CD8-positive, alpha-beta memory T cell (primary cell): ENCODE data around the gene MOB3A. TPM values are rescaled to one million over a fixed set of nuclear protein-coding genes. Genes with fewer than 3 reads are reported as not detected.

ENCODE experiments used
- CTCF ChIA-PET: fragments of 350-600 bp; sonication (Branson Sonifier 250); formaldehyde crosslinking; loops from one replicate; lab custom pipeline; 2021; ENCODE audit warnings: antibody characterized with exemption; lab: Charles Lee
- POLR2A ChIA-PET: fragments of 350-600 bp; sonication (Branson Sonifier 250); formaldehyde crosslinking; loops from one replicate; lab custom pipeline; 2021; ENCODE audit warnings: antibody characterized with exemption; lab: Charles Lee
- DNase-seq, 5 donors: peaks; one replicate each; pipeline versions ENCODE4 v3.0.0 to v3.0.0-alpha.2; 2020 to 2022; ENCODE audit warnings: mixed read lengths in 1 of 5
- H3K27ac ChIP-seq: one replicate; pipeline ENCODE4 v1.7.0; 2013; ENCODE audit warnings: low read depth, mild to moderate bottlenecking, low read length, moderate library complexity
- H3K27me3 ChIP-seq: 2 replicates; pipeline ENCODE4 v1.7.0; 2013; ENCODE audit warnings: low read length, mild to moderate bottlenecking; ENCODE audit not compliant: insufficient read depth, poor library complexity, severe bottlenecking
- H3K36me3 ChIP-seq: 2 replicates; pipeline ENCODE4 v1.7.0; 2013; ENCODE audit warnings: mild to moderate bottlenecking, low read length, moderate library complexity; ENCODE audit not compliant: insufficient read depth
- H3K4me1 ChIP-seq: 2 replicates; pipeline ENCODE4 v1.7.0; 2013; ENCODE audit warnings: mild to moderate bottlenecking, low read length, moderate library complexity; ENCODE audit not compliant: insufficient read depth
- H3K4me3 ChIP-seq: 2 replicates; pipeline ENCODE4 v1.7.0; 2013; ENCODE audit warnings: mild to moderate bottlenecking, low read length
- H3K9me3 ChIP-seq: 2 replicates; pipeline ENCODE4 v1.7.0; 2013; ENCODE audit warnings: mild to moderate bottlenecking, low read length
- H3K27ac Mint-ChIP-seq, 8 donors: one replicate each; pipeline ENCODE4 v1.8.0; 2020 to 2021; ENCODE audit warnings: mixed read lengths in 8 of 8, mild to moderate bottlenecking in 6 of 8, inconsistent platforms in 3 of 8, moderate library complexity in 3 of 8
- H3K27me3 Mint-ChIP-seq, 2 donors: one replicate each; pipeline ENCODE4 v1.8.0; 2020 to 2021; ENCODE audit warnings: mixed read lengths in 2 of 2, mild to moderate bottlenecking in 1 of 2, moderate library complexity in 1 of 2
- H3K36me3 Mint-ChIP-seq, 3 donors: one replicate each; pipeline ENCODE4 v1.8.0; 2020 to 2021; ENCODE audit warnings: mixed read lengths in 3 of 3, inconsistent platforms in 1 of 3, mild to moderate bottlenecking in 1 of 3
- H3K4me1 Mint-ChIP-seq, 3 donors: one replicate each; pipeline ENCODE4 v1.8.0; 2020 to 2021; ENCODE audit warnings: mixed read lengths in 3 of 3, inconsistent platforms in 1 of 3, mild to moderate bottlenecking in 1 of 3
- H3K4me3 Mint-ChIP-seq, 7 donors: one replicate each; pipeline ENCODE4 v1.8.0; 2020 to 2021; ENCODE audit warnings: mixed read lengths in 7 of 7, mild to moderate bottlenecking in 6 of 7, moderate library complexity in 4 of 7, inconsistent platforms in 2 of 7
- H3K9me3 Mint-ChIP-seq, 5 donors: one replicate each; pipeline ENCODE4 v1.8.0; 2020 to 2022; ENCODE audit warnings: mixed read lengths in 5 of 5, mild to moderate bottlenecking in 3 of 5, moderate library complexity in 2 of 5, inconsistent platforms in 1 of 5
- polyA plus RNA-seq: library from polyadenylated mRNA; unstranded; fragments of 300-500 nt; fragmentation: Illumina TruSeq; gene quantifications from one replicate; pipeline ENCODE4 v1.2.3, GENCODE V29; 2021
- total RNA-seq, 2 experiments: library from RNA; stranded (reverse); gene quantifications; one replicate each; pipeline ENCODE4 v1.2.3, GENCODE V29; 2021

Gene MOB3A
- total and polyA plus RNA-seq, 3 experiments from 2014 or later, result 106 to 188 (median 171) TPM

DNA sequence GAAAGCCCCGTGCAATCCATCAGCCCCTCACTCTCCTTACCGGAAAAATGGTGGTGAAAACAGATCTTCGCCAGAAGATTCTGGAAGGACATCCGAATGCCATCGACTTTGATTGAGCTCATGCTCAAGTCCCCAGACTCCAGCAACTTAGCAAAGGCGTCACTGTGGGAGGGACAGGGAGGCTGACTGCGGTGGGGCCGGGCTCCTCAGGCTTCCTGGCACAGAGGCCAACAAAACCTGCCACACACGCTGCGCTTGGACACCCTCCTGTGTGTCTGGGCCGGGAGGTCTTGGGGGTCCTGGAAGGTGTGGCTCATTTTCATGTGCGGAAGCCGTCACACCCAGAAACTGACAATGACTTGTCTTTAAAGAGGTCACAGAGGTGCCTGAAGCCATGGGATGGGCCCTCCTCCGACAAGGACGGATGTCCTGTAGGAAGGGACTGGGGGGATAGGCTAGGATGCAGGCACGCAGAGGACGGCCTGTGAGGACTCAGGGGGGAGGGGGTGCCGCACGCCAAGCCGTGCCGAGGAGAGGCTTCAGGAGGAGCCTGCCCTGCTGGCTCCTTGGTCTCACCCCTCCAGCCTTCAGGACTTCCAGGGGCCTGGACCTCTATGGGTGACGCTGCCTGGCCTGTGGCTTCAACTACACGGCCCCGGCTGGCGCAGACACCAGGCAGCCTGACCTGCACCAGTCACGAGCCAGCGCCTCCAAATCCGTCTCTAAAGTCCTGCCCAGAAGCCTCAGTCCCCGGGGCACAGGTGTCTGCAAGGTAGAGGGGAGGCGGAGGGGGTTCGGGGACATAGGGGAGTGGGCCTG, 13.1 kb upstream of the MOB3A start:
- H3K4me1 Mint-ChIP-seq, result peaks cover 14 to 17% (median 15%) of the 10 kb centered on the region in 3 donors
- no peak for DNase-seq
- H3K36me3 Mint-ChIP-seq, result peaks cover 20 to 86% (median 26%) of the 10 kb centered on the region in 3 donors
- no peak overlapping the region for H3K27ac Mint-ChIP-seq
- CTCF ChIA-PET, result no interaction called here
- H3K4me3 ChIP-seq, result no peak overlapping the region
- H3K4me3 Mint-ChIP-seq, result no peak overlapping the region
- no peaks in the 10 kb centered on the region for H3K9me3 ChIP-seq
- peaks cover 15% of the 10 kb centered on the region for H3K36me3 ChIP-seq
- H3K27me3 Mint-ChIP-seq, result peaks cover 0 to 2% of the 10 kb centered on the region in 2 donors
- H3K4me1 ChIP-seq, result no peaks in the 10 kb centered on the region
- H3K27me3 ChIP-seq, result no peaks in the 10 kb centered on the region
- H3K27ac ChIP-seq, result no peak overlapping the region
- POLR2A ChIA-PET, result interaction anchor here (0.6 kb wide), 1 partner anchor 33 kb away, joined by 3 read pairs; no protein-coding TSS in a partner anchor
- H3K9me3 Mint-ChIP-seq, result peaks cover 0 to 3% (median 0%) of the 10 kb centered on the region in 5 donors

DNA sequence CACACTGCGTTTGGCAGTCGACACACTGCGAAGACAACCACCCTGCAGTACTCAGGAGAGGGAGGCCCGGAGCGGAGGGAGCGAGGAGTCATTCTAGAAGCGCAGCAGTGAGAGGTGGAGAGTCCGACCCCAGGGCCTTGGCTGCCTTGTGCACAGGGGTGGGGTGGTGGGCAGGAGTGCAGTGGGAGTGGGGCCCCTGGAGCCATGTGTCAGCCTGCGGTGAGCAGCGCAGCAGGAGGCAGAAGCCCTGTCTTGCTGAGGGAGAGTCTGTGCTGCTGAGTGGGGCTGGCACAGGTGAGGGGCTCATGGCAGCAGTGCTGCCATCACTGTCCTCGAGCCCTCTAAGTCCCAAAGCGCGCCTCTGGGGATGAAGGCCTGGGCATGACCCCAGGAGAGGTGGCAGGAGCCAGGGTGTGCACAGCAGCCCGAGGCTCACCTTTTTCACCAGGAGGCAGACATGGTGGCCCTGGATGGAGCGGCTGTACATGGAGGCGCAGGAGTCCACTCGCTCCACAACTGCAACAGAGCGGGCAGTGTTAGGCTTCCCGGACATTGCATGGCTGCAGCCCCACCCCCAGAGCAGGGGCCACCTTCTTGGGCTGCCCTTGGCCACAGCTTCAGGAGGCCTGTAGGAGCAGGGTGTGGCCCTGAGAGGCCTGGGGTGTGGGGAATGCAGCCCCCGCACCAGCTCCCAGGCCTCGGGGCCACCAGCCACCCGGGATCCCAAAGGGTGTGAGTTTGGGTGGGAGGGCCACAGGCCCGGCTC, 12.3 kb upstream of the MOB3A start:
- peaks cover 27 to 86% (median 27%) of the 10 kb centered on the region in 3 donors for H3K36me3 Mint-ChIP-seq
- H3K9me3 Mint-ChIP-seq, result peaks cover 0 to 3% (median 0%) of the 10 kb centered on the region in 5 donors

DNA sequence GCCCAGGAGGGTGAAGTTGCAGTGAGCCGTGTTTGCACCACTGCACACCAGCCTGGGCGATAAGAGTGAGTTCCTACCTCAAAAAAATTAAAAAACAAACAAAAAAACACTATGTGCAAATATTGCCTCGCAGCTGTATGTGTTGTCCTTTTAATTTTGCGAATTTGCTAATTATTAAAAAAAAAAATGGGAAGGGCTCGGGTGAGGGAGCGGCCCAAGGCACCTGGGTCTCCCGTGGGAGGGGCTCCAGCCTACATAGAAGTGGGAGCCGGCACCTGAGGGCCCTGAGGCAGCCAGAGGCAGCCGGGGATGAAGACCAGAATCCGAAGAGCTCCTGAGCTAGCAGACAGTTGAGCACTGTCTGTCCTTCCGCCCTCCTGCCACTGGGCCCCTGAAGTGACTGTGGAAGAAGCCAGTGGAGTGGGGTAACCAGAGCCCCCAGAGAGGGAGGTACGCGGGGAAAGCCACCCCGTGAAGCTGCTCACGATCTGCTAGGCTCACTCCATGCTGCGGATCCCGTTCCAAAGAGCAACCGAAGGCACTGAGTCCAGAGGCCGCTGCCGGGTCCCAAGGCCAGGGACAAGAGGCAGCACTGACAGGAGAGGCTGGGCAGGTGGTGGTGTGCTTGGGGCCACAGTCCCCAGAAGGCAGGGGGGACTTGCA, 7.0 kb upstream of the MOB3A start:
- Mint-ChIP-seq H3K4me3 (no peak overlapping the region), H3K36me3 (peaks cover 27 to 75% (median 29%) of the 10 kb centered on the region in 3 donors), H3K27me3 (no peaks in the 10 kb centered on the region), H3K9me3 (peaks cover 0 to 3% (median 0%) of the 10 kb centered on the region in 5 donors), H3K27ac (no peak overlapping the region), H3K4me1 (peaks cover 0 to 2% (median 0%) of the 10 kb centered on the region in 3 donors)
- Histone ChIP-seq H3K4me3 (no peak overlapping the region), H3K36me3 (peaks cover 14% of the 10 kb centered on the region), H3K27me3 (no peaks in the 10 kb centered on the region), H3K27ac (no peak overlapping the region), H3K4me1 (no peaks in the 10 kb centered on the region), H3K9me3 (no peaks in the 10 kb centered on the region)
- ChIA-PET CTCF (no interaction called here), POLR2A (no interaction called here)
- DNase-seq, result no peak

More for the DNA sequence above, 12.3 kb upstream of the MOB3A start:
- H3K4me3 Mint-ChIP-seq, result no peak overlapping the region
- Histone ChIP-seq H3K36me3 (peaks cover 9% of the 10 kb centered on the region), H3K9me3 (no peaks in the 10 kb centered on the region), H3K27ac (no peak overlapping the region), H3K4me3 (no peak overlapping the region), H3K27me3 (no peaks in the 10 kb centered on the region), H3K4me1 (no peaks in the 10 kb centered on the region)
- peaks cover 9 to 12% (median 10%) of the 10 kb centered on the region in 3 donors for H3K4me1 Mint-ChIP-seq
- peak overlapping the region in 1 of 8 donors; percentile 24 for H3K27ac Mint-ChIP-seq
- POLR2A ChIA-PET, result interaction anchor here (0.6 kb wide), 1 partner anchor 33 kb away, joined by 3 read pairs; no protein-coding TSS in a partner anchor
- CTCF ChIA-PET, result no interaction called here
- H3K27me3 Mint-ChIP-seq, result no peaks in the 10 kb centered on the region
- no peak for DNase-seq

DNA sequence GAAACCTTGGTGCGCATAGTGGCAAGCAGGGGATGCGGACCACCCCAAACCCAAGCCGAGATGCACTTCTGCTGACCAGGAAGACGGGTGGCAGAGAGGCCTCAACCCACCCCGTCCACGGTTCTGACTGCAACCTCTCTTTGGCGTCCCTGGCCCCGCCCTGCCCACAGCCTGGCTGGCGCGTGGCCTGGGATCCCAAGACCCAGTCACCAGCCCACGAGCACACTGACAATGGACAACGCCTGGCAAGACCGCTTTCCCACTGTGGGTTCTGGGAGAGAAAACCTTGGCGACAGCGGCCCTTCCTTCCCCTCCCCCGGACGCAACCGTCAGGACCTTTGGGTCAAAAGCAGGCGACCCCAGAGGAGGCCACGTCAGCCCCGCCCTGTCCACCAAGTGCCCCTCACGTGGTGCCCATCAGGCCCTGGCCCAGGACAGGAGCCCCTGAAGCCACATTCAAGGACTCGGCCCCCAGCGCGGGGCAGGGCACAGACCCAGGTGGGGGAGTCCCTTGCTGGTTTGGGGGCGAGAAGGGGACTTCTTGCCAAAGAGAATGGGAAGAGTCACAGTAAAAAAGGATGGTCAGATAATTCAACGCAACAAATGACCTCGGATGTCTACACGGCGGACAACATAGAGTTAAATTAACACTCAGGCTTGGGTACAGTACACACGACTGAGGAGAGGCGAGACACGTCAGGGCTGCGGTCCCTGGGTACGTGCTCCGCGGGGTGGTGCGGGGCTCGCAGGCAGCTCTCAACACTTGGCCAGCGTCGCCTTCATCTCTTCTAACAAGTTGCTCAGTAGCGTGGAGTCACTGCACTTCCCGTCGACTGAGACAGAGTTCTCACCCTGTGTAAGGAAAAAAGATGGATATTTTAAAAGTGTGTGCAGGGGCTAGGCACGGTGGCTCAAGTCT, 5.5 kb upstream of the MOB3A start:
- POLR2A ChIA-PET, result no interaction called here
- peaks cover 20 to 63% (median 25%) of the 10 kb centered on the region in 3 donors for H3K36me3 Mint-ChIP-seq
- H3K9me3 Mint-ChIP-seq, result peaks cover 0 to 3% (median 0%) of the 10 kb centered on the region in 5 donors
- Histone ChIP-seq H3K9me3 (no peaks in the 10 kb centered on the region), H3K27me3 (no peaks in the 10 kb centered on the region), H3K4me3 (no peak overlapping the region), H3K27ac (no peak overlapping the region), H3K36me3 (peaks cover 14% of the 10 kb centered on the region), H3K4me1 (peaks cover 13% of the 10 kb centered on the region)
- CTCF ChIA-PET, result interaction anchor here (0.5 kb wide), 1 partner anchor 124 kb away, joined by 3 read pairs; no protein-coding TSS in a partner anchor
- H3K4me1 Mint-ChIP-seq, result peaks cover 4 to 12% (median 5%) of the 10 kb centered on the region in 3 donors
- peak overlapping the region in 2 of 8 donors; percentile 63 to 66 for H3K27ac Mint-ChIP-seq
- no peaks in the 10 kb centered on the region for H3K27me3 Mint-ChIP-seq
- DNase-seq, result no peak
- H3K4me3 Mint-ChIP-seq, result no peak overlapping the region

DNA sequence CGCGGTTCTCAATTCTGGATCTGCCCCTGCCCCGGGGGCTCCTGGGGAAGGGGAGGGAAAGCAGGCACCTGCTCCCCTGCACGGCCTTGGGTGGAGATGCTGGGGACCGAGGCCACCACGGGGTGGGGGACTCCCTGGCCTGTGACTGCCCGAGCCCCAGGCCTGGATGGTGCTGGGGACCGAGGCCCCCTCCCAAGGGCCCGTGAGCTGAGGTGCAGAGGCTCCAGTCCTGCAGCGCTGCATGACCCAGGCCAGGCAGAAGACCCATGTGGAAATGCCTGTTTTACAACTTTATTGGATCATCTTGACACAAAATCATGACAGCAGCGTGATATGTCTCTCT, 4.6 kb upstream of the MOB3A start:
- Histone ChIP-seq H3K4me3 (no peak overlapping the region), H3K27me3 (no peaks in the 10 kb centered on the region), H3K27ac (no peak overlapping the region), H3K36me3 (peaks cover 11% of the 10 kb centered on the region), H3K9me3 (no peaks in the 10 kb centered on the region), H3K4me1 (peaks cover 13% of the 10 kb centered on the region)
- H3K36me3 Mint-ChIP-seq, result peaks cover 17 to 58% (median 17%) of the 10 kb centered on the region in 3 donors
- H3K4me1 Mint-ChIP-seq, result peaks cover 4 to 12% (median 4%) of the 10 kb centered on the region in 3 donors
- DNase-seq, result no peak
- peak overlapping the region in 1 of 7 donors; percentile 45 for H3K4me3 Mint-ChIP-seq
- H3K27ac Mint-ChIP-seq, result peak overlapping the region in 1 of 8 donors; percentile 63
- peaks cover 0 to 3% (median 2%) of the 10 kb centered on the region in 5 donors for H3K9me3 Mint-ChIP-seq
- peaks cover 0 to 2% of the 10 kb centered on the region in 2 donors for H3K27me3 Mint-ChIP-seq
- ChIA-PET POLR2A (no interaction called here), CTCF (interaction anchor here (0.5 kb wide), 1 partner anchor 123 kb away, joined by 3 read pairs; no protein-coding TSS in a partner anchor)

DNA sequence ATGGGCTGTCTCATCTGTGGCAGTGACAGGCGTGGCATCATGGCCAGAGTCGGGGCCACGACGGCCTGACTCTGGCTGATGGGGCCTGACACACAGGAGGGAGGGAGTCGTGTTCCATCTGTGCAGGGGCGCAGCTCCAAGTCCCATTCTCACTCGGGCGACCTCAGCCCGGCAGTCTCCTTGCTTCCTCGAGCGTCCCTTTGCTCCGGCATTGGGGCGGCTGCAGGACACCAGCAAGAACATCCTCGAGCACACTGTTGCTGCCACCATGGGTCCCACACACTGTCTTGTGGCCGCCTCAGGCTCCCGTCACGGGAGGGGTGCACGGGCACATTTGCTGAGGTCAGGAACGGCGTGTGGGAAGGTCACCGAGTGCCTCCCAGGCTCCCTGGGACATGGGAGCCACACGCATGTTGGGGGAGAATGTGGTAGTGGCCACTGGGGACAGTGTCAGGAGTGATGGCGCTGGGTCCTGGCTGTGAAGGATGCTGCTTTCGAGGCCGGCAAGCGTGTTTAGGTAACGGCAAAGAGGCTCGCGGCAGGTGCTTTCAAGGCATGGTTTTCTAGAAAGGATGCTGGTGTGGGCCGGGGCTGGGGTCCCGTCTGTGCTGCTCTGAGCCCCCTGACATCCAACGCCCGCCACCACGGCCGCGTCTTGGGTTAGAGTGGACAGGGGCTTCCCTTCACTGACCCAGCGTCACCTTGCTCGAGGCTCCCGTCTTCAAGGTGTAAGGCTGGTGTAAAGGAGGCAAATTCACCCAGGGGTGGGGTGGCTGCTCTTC, 4.0 kb upstream of the MOB3A start:
- Histone ChIP-seq H3K4me1 (peaks cover 13% of the 10 kb centered on the region), H3K4me3 (no peak overlapping the region), H3K27ac (no peak overlapping the region), H3K36me3 (peaks cover 11% of the 10 kb centered on the region), H3K9me3 (no peaks in the 10 kb centered on the region), H3K27me3 (no peaks in the 10 kb centered on the region)
- Mint-ChIP-seq H3K4me3 (no peak overlapping the region), H3K36me3 (peaks cover 11 to 57% (median 13%) of the 10 kb centered on the region in 3 donors), H3K4me1 (peaks cover 4 to 14% (median 5%) of the 10 kb centered on the region in 3 donors), H3K9me3 (peaks cover 0 to 2% (median 0%) of the 10 kb centered on the region in 5 donors), H3K27ac (no peak overlapping the region), H3K27me3 (peaks cover 0 to 2% of the 10 kb centered on the region in 2 donors)
- CTCF ChIA-PET, result no interaction called here
- DNase-seq, result no peak
- POLR2A ChIA-PET, result no interaction called here
